ENCODE measurements around the gene DYNLT2.

Gene DYNLT2

GRCh38 chr6:169738976-169739529, 12.3 kb downstream of the DYNLT2 start:
- DNase-seq (ENCODE audit: low read depth in 3 of 3): no peak

GRCh38 chr6:169738204-169738975, 13.0 kb downstream of the DYNLT2 start:
- DNase-seq (ENCODE audit: low read depth in 3 of 3): no peak

GRCh38 chr6:169729961-169730360, 21.4 kb downstream of the DYNLT2 start:
- no peak for DNase-seq (ENCODE audit: low read depth in 3 of 3)

GRCh38 chr6:169726963-169727362, 24.4 kb downstream of the DYNLT2 start:
- no peak for DNase-seq (ENCODE audit: low read depth in 3 of 3)

- DNase-seq (ENCODE audit: low read depth in 3 of 3): no peak
These were observed 25.3 kb downstream of the DYNLT2 start for GRCh38 chr6:169726049-169726400.

GRCh38 chr6:169725125-169726048, 26.0 kb downstream of the DYNLT2 start:
- DNase-seq (ENCODE audit: low read depth in 3 of 3): peak in 2 of 3 donors; percentile 15 to 22

- peak; percentile 32 to 64 (median 37) for DNase-seq (ENCODE audit: low read depth in 3 of 3)
These were observed 26.8 kb downstream of the DYNLT2 start, which contains the start of gene PHF10 for GRCh38 chr6:169724494-169725124. TSS of gene PHF10 (minus strand) at chr6:169724500. CDS start at chr6:169723931, 569 bp downstream.

- peak in 2 of 3 donors; percentile 13 to 20 for DNase-seq (ENCODE audit: low read depth in 3 of 3)
These were observed 27.3 kb downstream of the DYNLT2 start for GRCh38 chr6:169723991-169724493.

GRCh38 chr6:169723200-169723909, 28.0 kb downstream of the DYNLT2 start:
- DNase-seq (ENCODE audit: low read depth in 3 of 3): peak; percentile 33 to 56 (median 34)

GRCh38 chr6:169722362-169723199, 28.8 kb downstream of the DYNLT2 start:
- DNase-seq (ENCODE audit: low read depth in 3 of 3): peak; percentile 7 to 27 (median 17)

- DNase-seq (ENCODE audit: low read depth in 3 of 3): no peak
These were observed 31.0 kb downstream of the DYNLT2 start for GRCh38 chr6:169720207-169720855.

- no peak for DNase-seq (ENCODE audit: low read depth in 3 of 3)
These were observed 32.3 kb downstream of the DYNLT2 start for GRCh38 chr6:169719117-169719516.

GRCh38 chr6:169714595-169714994, 36.8 kb downstream of the DYNLT2 start:
- DNase-seq (ENCODE audit: low read depth in 3 of 3): no peak

GRCh38 chr6:169714178-169714577, 37.2 kb downstream of the DYNLT2 start:
- DNase-seq (ENCODE audit: low read depth in 3 of 3): no peak

GRCh38 chr6:169710009-169710408, 41.4 kb downstream of the DYNLT2 start:
- DNase-seq (ENCODE audit: low read depth in 3 of 3): no peak

- DNase-seq (ENCODE audit: low read depth in 3 of 3): no peak
These were observed 42.1 kb downstream of the DYNLT2 start for GRCh38 chr6:169709293-169709692.

GRCh38 chr6:169707772-169708171, 43.6 kb downstream of the DYNLT2 start:
- DNase-seq (ENCODE audit: low read depth in 3 of 3): no peak

GRCh38 chr6:169702840-169703246, 48.5 kb downstream of the DYNLT2 start:
- DNase-seq (ENCODE audit: low read depth in 3 of 3): no peak
